Measurements from ENCODE around the gene ARL15. TPM values are rescaled to one million over a fixed set of nuclear protein-coding genes. Genes with fewer than 3 reads are reported as not detected.

Gene ARL15
- total and polyA plus RNA-seq, 2 of the 8 experiments (the other 6 are each of a cell fraction or from before 2014, with no cell fraction given), result 9.9 to 21.2 TPM

- H4K20me1 ChIP-seq (replicated peaks in 1 of 2; ENCODE audit: control insufficient read depth in 1 of 2, insufficient read depth in 2 of 2, low read length in 2 of 2), result no peaks in the 10 kb centered on the region
- H3K36me3 ChIP-seq (ENCODE audit: control insufficient read depth in 2 of 4, insufficient read depth in 4 of 4, low read length in 3 of 4), result peaks cover 0 to 3% (median 0%) of the 10 kb centered on the region in 4 experiments; a peak in 1 of 8 replicates
- no peak overlapping the region for H4K91ac ChIP-seq (replicated peaks; ENCODE audit: insufficient read length, low read length)
- H3K27ac ChIP-seq (ENCODE audit: low read depth, low read length), result no peak overlapping the region
- no peak overlapping the region; a peak in 1 of 8 replicates for H3K4me3 ChIP-seq (ENCODE audit: extremely low read depth in 1 of 4, insufficient read depth in 2 of 4, low read depth in 3 of 4, low read length in 4 of 4)
- H2AFZ ChIP-seq (ENCODE audit: low read length), result no peak overlapping the region
- H2BK15ac ChIP-seq (ENCODE audit: low read length), result no peak overlapping the region
- TF ChIP-seq BRCA1 (IDR thresholded peaks at IDR 0.05; ENCODE audit: low read depth, low read length) (no peak), CBX8 (IDR thresholded peaks at IDR 0.05; ENCODE audit: borderline replicate concordance, low read depth, low read length) (no peak), CTBP2 (IDR thresholded peaks at IDR 0.05; ENCODE audit: borderline replicate concordance, insufficient read depth, insufficient read length, low read length) (no peak), JUND (IDR thresholded peaks at IDR 0.05; ENCODE audit: low read length) (peak; percentile 70), POLR2AphosphoS5 (IDR thresholded peaks at IDR 0.05; ENCODE audit: low read depth, low read length) (no peak)
- DNase-seq (ENCODE audit: low read depth in 1 of 2, low spot score in 2 of 2), result no peak
- no peaks in the 10 kb centered on the region for H3K79me1 ChIP-seq (ENCODE audit: low read depth, low read length)
- no peak overlapping the region for H3K14ac ChIP-seq (ENCODE audit: insufficient read length)
- no peak for FAIRE-seq
- no peak overlapping the region for H4K8ac ChIP-seq (ENCODE audit: extremely low read depth, insufficient read depth, low read length)
- no peak overlapping the region for H2BK12ac ChIP-seq (ENCODE audit: low read depth, low read length)
- H3K4ac ChIP-seq (replicated peaks; ENCODE audit: insufficient read length, low read depth, low read length), result no peak overlapping the region
- no peak overlapping the region for H2BK5ac ChIP-seq (ENCODE audit: low read depth, low read length)
- no peaks in the 10 kb centered on the region for H3K27me3 ChIP-seq (replicated peaks in 1 of 4; ENCODE audit: control insufficient read depth in 3 of 4, extremely low read depth in 1 of 4, insufficient read depth in 3 of 4, low read length in 3 of 4)
- 76 to 100% methylated on average over 1 to 5 of the region's 5 CpGs for WGBS, 2 experiments (ENCODE audit: extremely low coverage in 1 of 2, insufficient coverage in 1 of 2, insufficient read length in 1 of 2, insufficient replicate concordance in 2 of 2, low coverage in 1 of 2, low lambda C conversion rate in 2 of 2, missing lambda C conversion rate in 1 of 2)
- POLR2A ChIA-PET (ENCODE audit: partially characterized antibody), result interaction anchor here (0.7 kb wide), 1 partner anchor 36 kb away, joined by 3 read pairs; no protein-coding TSS in a partner anchor
- H3K9ac ChIP-seq (replicated peaks in 1 of 4; ENCODE audit: extremely low read depth in 1 of 4, low read depth in 3 of 4, low read length in 3 of 4), result no peak overlapping the region
- no peak overlapping the region for H3K56ac ChIP-seq (replicated peaks; ENCODE audit: insufficient read length, low read depth, low read length)
- H3K23ac ChIP-seq (ENCODE audit: insufficient read length), result no peak overlapping the region
- no peak overlapping the region for H3K4me2 ChIP-seq (ENCODE audit: insufficient read depth in 1 of 2, low read depth in 2 of 2, low read length in 2 of 2)
- no peak overlapping the region for H4K5ac ChIP-seq (ENCODE audit: insufficient read length, low read depth, low read length)
- no peaks in the 10 kb centered on the region for H3K79me2 ChIP-seq (ENCODE audit: control insufficient read depth in 1 of 2, insufficient read depth in 2 of 2, low read length in 2 of 2)
- no peak overlapping the region for H3K18ac ChIP-seq (ENCODE audit: extremely low read depth, low read length)
- H3K9me3 ChIP-seq (ENCODE audit: insufficient read depth in 2 of 2, low read depth in 1 of 2, low read length in 1 of 2), result peaks cover 22 to 26% of the 10 kb centered on the region in 2 experiments
- H2BK120ac ChIP-seq (replicated peaks; ENCODE audit: low read depth, low read length), result no peak overlapping the region
- H3K4me1 ChIP-seq (replicated peaks in 1 of 4; ENCODE audit: control insufficient read depth in 3 of 4, insufficient read depth in 4 of 4, low read length in 3 of 4), result no peaks in the 10 kb centered on the region
- H2AK5ac ChIP-seq (ENCODE audit: low read depth, low read length), result no peak overlapping the region
- H2BK20ac ChIP-seq (ENCODE audit: low read length), result no peak overlapping the region
- CTCF ChIA-PET (ENCODE audit: partially characterized antibody), result no interaction called here
- no peaks in the 10 kb centered on the region for H3K23me2 ChIP-seq (ENCODE audit: low read depth, low read length)
Observed at GRCh38 chr5:54347221-54347865, 37.0 kb upstream of the ARL15 start.

Data from H1 (cell line).